GM10248 (cell line): Measurements from ENCODE around the gene RASSF5.

Experiments
- CTCF ChIA-PET: fragments of 300-600 bp; sonication (Branson Sonifier 250); formaldehyde crosslinking; extraction: SDS; loops from one replicate; lab custom pipeline; 2021; ENCODE audit warnings: antibody characterized with exemption; lab: Yijun Ruan, JAX
- POLR2A ChIA-PET: fragments of 350-650 bp; sonication (Branson Sonifier 250); formaldehyde crosslinking; extraction: SDS; loops from one replicate; lab custom pipeline; 2020; ENCODE audit warnings: antibody characterized with exemption; lab: Yijun Ruan, JAX
- DNase-seq: peaks from one replicate; pipeline ENCODE4 v3.0.0; 2012; ENCODE audit errors: extremely low spot score
- CTCF ChIP-seq: IDR thresholded peaks from 2 replicates; pipeline ENCODE4 v1.5.1; 2012; ENCODE audit warnings: mild to moderate bottlenecking, low read depth; ENCODE audit errors: extremely low read depth, missing control alignments, control extremely low read depth

The RASSF5 gene

GRCh38 chr1:206472454-206472853, 34.9 kb upstream of the RASSF5 start:
- DNase-seq = no peak
- POLR2A ChIA-PET = interaction anchor here (0.6 kb wide), 1 partner anchor 26 kb away, joined by 4 read pairs; no protein-coding TSS in a partner anchor
- CTCF ChIA-PET = interaction anchor here (0.9 to 3.8 kb wide), 10 partner anchors 12 to 540 kb away, joined by 3 to 40 read pairs (median 4); no protein-coding TSS in a partner anchor
- TF ChIP-seq CTCF = no peak

GRCh38 chr1:206472886-206473285, 34.4 kb upstream of the RASSF5 start:
- ChIA-PET CTCF (interaction anchor here (1.4 to 2.5 kb wide), 3 partner anchors 17 to 72 kb away, joined by 4 to 11 read pairs (median 6); no protein-coding TSS in a partner anchor), POLR2A (no interaction called here)
- TF ChIP-seq CTCF = no peak
- DNase-seq = no peak

GRCh38 chr1:206476058-206476457, 31.3 kb upstream of the RASSF5 start:
- no peak for TF ChIP-seq CTCF
- CTCF ChIA-PET = interaction anchor here (0.6 to 10.3 kb wide), 5 partner anchors 13 to 104 kb away, joined by 3 to 179 read pairs (median 70); partner anchors contain the start of gene RASSF5
- no peak for DNase-seq
- POLR2A ChIA-PET = no interaction called here

GRCh38 chr1:206476591-206476990, 30.7 kb upstream of the RASSF5 start:
- ChIA-PET CTCF (interaction anchor here (0.9 to 10.3 kb wide), 6 partner anchors 12 to 187 kb away, joined by 3 to 179 read pairs (median 70); partner anchors contain the start of gene RASSF5), POLR2A (no interaction called here)
- no peak for DNase-seq
- no peak for TF ChIP-seq CTCF

GRCh38 chr1:206477110-206477509, 30.2 kb upstream of the RASSF5 start:
- no peak for DNase-seq
- TF ChIP-seq CTCF = no peak
- ChIA-PET POLR2A (no interaction called here), CTCF (interaction anchor here (0.9 to 10.3 kb wide), 7 partner anchors 12 to 187 kb away, joined by 3 to 179 read pairs (median 70); partner anchors contain the start of gene RASSF5)

GRCh38 chr1:206477581-206478380, 29.6 kb upstream of the RASSF5 start:
- ChIA-PET POLR2A (no interaction called here), CTCF (interaction anchor here (0.9 to 10.3 kb wide), 12 partner anchors 12 to 1320 kb away, joined by 3 to 179 read pairs (median 8); partner anchors contain the start of gene RASSF5)

More at GRCh38 chr1:206477581-206478380, 29.6 kb upstream of the RASSF5 start:
- no peak for DNase-seq
- TF ChIP-seq CTCF = no peak
